Measurements from ENCODE around the gene OS9.

OS9 gene

GRCh38 chr12:57751788-57752667 is 58.1 kb downstream of the OS9 start, which contains the start of gene CDK4:
Gene CDK4 (minus strand): TSS chr12:57752310. CDS start chr12:57751717, 593 bp downstream.
- ChIA-PET CTCF (interaction anchor here (0.6 to 0.7 kb wide), 2 partner anchors 9 to 15 kb away, joined by 3 to 5 read pairs; no protein-coding TSS in a partner anchor), POLR2A (interaction anchor here (0.7 to 1.2 kb wide), 7 partner anchors 14 to 293 kb away, joined by 3 to 6 read pairs (median 3); partner anchors contain the start of genes DDIT3, EEF1AKMT3, METTL1 and TSFM)
- Histone ChIP-seq H3K9me3 (ENCODE audit: control insufficient read depth, insufficient read depth, low read depth, low read length) (no peaks in the 10 kb centered on the region), H3K36me3 (ENCODE audit: control insufficient read depth in 2 of 2, insufficient read depth in 1 of 2, low read length in 2 of 2) (peaks cover 17 to 48% of the 10 kb centered on the region in 2 experiments), H3K27ac (ENCODE audit: extremely low read depth, low read depth, low read length) (peak within 1 kb of the TSS; percentile 84), H3K4me3 (ENCODE audit: low read depth, low read length) (peak within 1 kb of the TSS; percentile 83), H3K4me1 (ENCODE audit: control insufficient read depth, insufficient read depth, low read length) (peaks cover 16% of the 10 kb centered on the region)
- TF ChIP-seq EGR2 (tag by site-specific recombination; IDR thresholded peaks at IDR 0.05; ENCODE audit: low read depth) (peak; percentile 94), BCL11A (tag by site-specific recombination; IDR thresholded peaks at IDR 0.05; ENCODE audit: low read depth) (0 out of 2 replicates have a peak, but pooled peaks have one; percentile 23), ZNF174 (tag by site-specific recombination; IDR thresholded peaks at IDR 0.05) (no peak), ZNF664 (tag by site-specific recombination; IDR thresholded peaks at IDR 0.05) (no peak), GLI4 (tag by site-specific recombination; IDR thresholded peaks at IDR 0.05) (0 out of 2 replicates have a peak, but pooled peaks have one; percentile 46), ZIC2 (tag by site-specific recombination; IDR thresholded peaks at IDR 0.05) (peak; percentile 50; the same call in 1 of the 2 replicates), GLIS2 (tag by site-specific recombination; IDR thresholded peaks at IDR 0.05) (peak; percentile 99), ZSCAN23 (tag by site-specific recombination; IDR thresholded peaks at IDR 0.05) (peak; percentile 27; the same call in 1 of the 2 replicates), ZNF843 (tag by site-specific recombination; IDR thresholded peaks at IDR 0.05) (peak; percentile 74; the same call in 1 of the 2 replicates), ZNF148 (tag by site-specific recombination; IDR thresholded peaks at IDR 0.05; ENCODE audit: borderline replicate concordance) (no peak; the same call in 1 of the 2 replicates), ZEB2 (tag by site-specific recombination; IDR thresholded peaks at IDR 0.05) (peak; percentile 66; the same call in 1 of the 2 replicates), YY2 (tag by site-specific recombination; IDR thresholded peaks at IDR 0.05) (peak; percentile 33; the same call in 1 of the 2 replicates), AEBP2 (tag by site-specific recombination; IDR thresholded peaks at IDR 0.05; ENCODE audit: borderline replicate concordance) (no peak), ZNF513 (tag by site-specific recombination; IDR thresholded peaks at IDR 0.05) (no peak), ZNF140 (tag by site-specific recombination; IDR thresholded peaks at IDR 0.05) (no peak), ZNF423 (tag by site-specific recombination; IDR thresholded peaks at IDR 0.05) (no peak; the same call in 1 of the 2 replicates), HIC1 (tag by site-specific recombination; IDR thresholded peaks at IDR 0.05) (peak; percentile 92), ZSCAN30 (tag by site-specific recombination; IDR thresholded peaks at IDR 0.05) (peak; percentile 78), WT1 (tag by site-specific recombination; IDR thresholded peaks at IDR 0.05) (peak; percentile 74), ZBTB26 (tag by site-specific recombination; optimal IDR thresholded peaks at IDR 0.05) (peak; percentile 79), IKZF3 (tag by site-specific recombination; IDR thresholded peaks at IDR 0.05) (no peak), ZNF433 (tag by site-specific recombination; IDR thresholded peaks at IDR 0.05; ENCODE audit: low read depth) (no peak), ZNF10 (tag by site-specific recombination; IDR thresholded peaks at IDR 0.05) (peak; percentile 25; the same call in 1 of the 2 replicates), ZBTB7A (tag by site-specific recombination; IDR thresholded peaks at IDR 0.05; ENCODE audit: low read depth) (peak; percentile 91), ZNF398 (tag by site-specific recombination; IDR thresholded peaks at IDR 0.05) (peak; percentile 98)

Data from HEK293 (cell line).